Colon (tissue), 2 donors: ENCODE measurements around the gene AP2B1.
A peak's percentile ranks its signal among the peaks of the same experiment; 100 is the strongest.
"Not testable (repeated sequence)": the region's sequence is repeated elsewhere in the genome, so short reads cannot be mapped to it uniquely, and the experiment has no call there.

Source experiments
- FAIRE-seq: peaks from 2 replicates; lab custom pipeline; 2012; peaks lifted over from hg19 to GRCh38; lab: Jason Lieb, UNC
- donor health status: control.
- donor health status: control.

AP2B1 gene

GRCh38 chr17:35577830-35578196, 9.3 kb upstream of the AP2B1 start:
- FAIRE-seq, result no peak

GRCh38 chr17:35578197-35578928, 8.8 kb upstream of the AP2B1 start, which contains the start of gene PEX12:
PEX12 (minus strand) TSS chr17:35578571; CDS start chr17:35578021, 550 bp downstream.
- FAIRE-seq, result no peak

GRCh38 chr17:35578929-35579432, 8.1 kb upstream of the AP2B1 start:
- no peak for FAIRE-seq

GRCh38 chr17:35584061-35584460, 3.1 kb upstream of the AP2B1 start:
- no peak for FAIRE-seq

- FAIRE-seq, result no peak
Measured at GRCh38 chr17:35586569-35587073, 501 bp upstream of the AP2B1 start.

GRCh38 chr17:35588196-35588920, 1.2 kb downstream of the AP2B1 start:
- FAIRE-seq, result no peak

- no peak for FAIRE-seq
Measured at GRCh38 chr17:35596072-35596471, 8.9 kb downstream of the AP2B1 start.

- FAIRE-seq, result no peak
Measured at GRCh38 chr17:35596530-35597233, 9.6 kb downstream of the AP2B1 start.

GRCh38 chr17:35597604-35598003, 10.5 kb downstream of the AP2B1 start:
- no peak for FAIRE-seq

GRCh38 chr17:35603674-35604073, 16.6 kb downstream of the AP2B1 start:
- FAIRE-seq, result no peak

- FAIRE-seq, result no peak
Measured at GRCh38 chr17:35605678-35606077, 18.6 kb downstream of the AP2B1 start.

- no peak for FAIRE-seq
Measured at GRCh38 chr17:35607239-35607847, 20.2 kb downstream of the AP2B1 start.

GRCh38 chr17:35609831-35610230, 22.7 kb downstream of the AP2B1 start:
- no peak for FAIRE-seq

- not testable (repeated sequence) for FAIRE-seq
Measured at GRCh38 chr17:35610746-35611145, 23.6 kb downstream of the AP2B1 start.

GRCh38 chr17:35612924-35613521, 25.9 kb downstream of the AP2B1 start:
- no peak for FAIRE-seq

GRCh38 chr17:35614810-35615209, 27.7 kb downstream of the AP2B1 start:
- FAIRE-seq, result no peak

- no peak for FAIRE-seq
Measured at GRCh38 chr17:35616536-35616935, 29.4 kb downstream of the AP2B1 start.

GRCh38 chr17:35617505-35617904, 30.4 kb downstream of the AP2B1 start:
- FAIRE-seq, result no peak

- peak; percentile 33 for FAIRE-seq
Measured at GRCh38 chr17:35618628-35619027, 31.5 kb downstream of the AP2B1 start.

- no peak for FAIRE-seq
Measured at GRCh38 chr17:35621768-35622167, 34.6 kb downstream of the AP2B1 start.

GRCh38 chr17:35627417-35627816, 40.3 kb downstream of the AP2B1 start:
- FAIRE-seq, result no peak
